Activated naive CD4-positive, alpha-beta T cell treated with anti-CD3 and anti-CD28 coated beads for 36 hours (primary cell): ENCODE measurements around the gene ERAP2. TPM values are rescaled to one million over a fixed set of nuclear protein-coding genes. Genes with fewer than 3 reads are reported as not detected.
"Not testable (repeated sequence)": the region's sequence is repeated elsewhere in the genome, so short reads cannot be mapped to it uniquely, and the experiment has no call there.

ENCODE experiments used
- CTCF ChIA-PET: fragments of 350-600 bp; sonication (Branson Sonifier 250); formaldehyde crosslinking; loops from one replicate; lab custom pipeline; 2021; ENCODE audit warnings: antibody characterized with exemption; lab: Charles Lee
- DNase-seq: peaks from one replicate; pipeline ENCODE4 v3.0.0-alpha.2; 2020
- H3K27ac Mint-ChIP-seq: one replicate; pipeline ENCODE4 v1.8.0; 2021; ENCODE audit warnings: mild to moderate bottlenecking, mixed read lengths
- H3K27me3 Mint-ChIP-seq: one replicate; pipeline ENCODE4 v1.8.0; 2021; ENCODE audit warnings: low read depth, mixed read lengths
- H3K36me3 Mint-ChIP-seq: one replicate; pipeline ENCODE4 v1.8.0; 2021; ENCODE audit warnings: low read depth, mixed read lengths
- H3K4me1 Mint-ChIP-seq: one replicate; pipeline ENCODE4 v1.8.0; 2021; ENCODE audit warnings: low read depth, mixed read lengths
- H3K4me3 Mint-ChIP-seq: one replicate; pipeline ENCODE4 v1.8.0; 2021; ENCODE audit warnings: mild to moderate bottlenecking, moderate library complexity, mixed read lengths
- H3K9me3 Mint-ChIP-seq: one replicate; pipeline ENCODE4 v1.8.0; 2021; ENCODE audit warnings: mixed read lengths
- intact Hi-C: fragments of 100-400 bp; cut with micrococcal nuclease; formaldehyde crosslinking; loops from one replicate; pipeline ENCODE4 v1.15.1; 2023
- total RNA-seq, 2 experiments: library from RNA; stranded (reverse); gene quantifications; one replicate each; pipeline ENCODE4 v1.2.3, GENCODE V29; 2021

Gene ERAP2
- total RNA-seq, 2 experiments from 2014 or later: 108 to 111 TPM

GRCh38 chr5:96924016-96924443 is 47.7 kb downstream of the ERAP2 start:
- Mint-ChIP-seq H3K27ac (peak overlapping the region; percentile 85), H3K4me3 (no peak overlapping the region), H3K36me3 (peaks cover 10% of the 10 kb centered on the region), H3K4me1 (peaks cover 63% of the 10 kb centered on the region), H3K9me3 (no peaks in the 10 kb centered on the region), H3K27me3 (no peaks in the 10 kb centered on the region)
- DNase-seq: peak; percentile 56
- CTCF ChIA-PET: interaction anchor here (0.8 to 1.2 kb wide), 4 partner anchors 10 to 220 kb away, joined by 3 to 7 read pairs (median 4); no protein-coding TSS in a partner anchor
- intact Hi-C loops: no loop called here

GRCh38 chr5:96926276-96926675 is 50.0 kb downstream of the ERAP2 start:
- DNase-seq: no peak
- CTCF ChIA-PET: no interaction called here
- H3K27me3 Mint-ChIP-seq: no peaks in the 10 kb centered on the region
- intact Hi-C loops: no loop called here
- H3K27ac Mint-ChIP-seq: no peak overlapping the region
- H3K9me3 Mint-ChIP-seq: no peaks in the 10 kb centered on the region
- H3K36me3 Mint-ChIP-seq: peaks cover 2% of the 10 kb centered on the region
- H3K4me1 Mint-ChIP-seq: peaks cover 65% of the 10 kb centered on the region
- H3K4me3 Mint-ChIP-seq: no peak overlapping the region

GRCh38 chr5:96927008-96927407 is 50.7 kb downstream of the ERAP2 start:
- intact Hi-C loops: no loop called here
- Mint-ChIP-seq H3K4me3 (no peak overlapping the region), H3K27me3 (no peaks in the 10 kb centered on the region), H3K9me3 (no peaks in the 10 kb centered on the region), H3K4me1 (peaks cover 66% of the 10 kb centered on the region), H3K27ac (no peak overlapping the region), H3K36me3 (peaks cover 2% of the 10 kb centered on the region)
- DNase-seq: no peak
- CTCF ChIA-PET: interaction anchor here (0.6 kb wide), 1 partner anchor 1995 kb away, joined by 3 read pairs; no protein-coding TSS in a partner anchor

- Mint-ChIP-seq H3K36me3 (peaks cover 7% of the 10 kb centered on the region), H3K4me3 (no peak overlapping the region), H3K27ac (no peak overlapping the region), H3K4me1 (peaks cover 60% of the 10 kb centered on the region), H3K27me3 (no peaks in the 10 kb centered on the region), H3K9me3 (no peaks in the 10 kb centered on the region)
- intact Hi-C loops: no loop called here
- CTCF ChIA-PET: interaction anchor here (0.6 to 1.2 kb wide), 2 partner anchors 30 to 172 kb away, joined by 3 read pairs; no protein-coding TSS in a partner anchor
- DNase-seq: no peak
Observed at GRCh38 chr5:96928931-96929708, 52.8 kb downstream of the ERAP2 start.

GRCh38 chr5:96930058-96930457 is 53.8 kb downstream of the ERAP2 start:
- no peak for DNase-seq
- Mint-ChIP-seq H3K36me3 (peaks cover 10% of the 10 kb centered on the region), H3K9me3 (no peaks in the 10 kb centered on the region), H3K4me1 (peaks cover 52% of the 10 kb centered on the region), H3K27me3 (no peaks in the 10 kb centered on the region), H3K27ac (no peak overlapping the region), H3K4me3 (no peak overlapping the region)
- intact Hi-C loops: no loop called here
- CTCF ChIA-PET: interaction anchor here (0.6 to 1.1 kb wide), 2 partner anchors 34 to 173 kb away, joined by 3 read pairs; no protein-coding TSS in a partner anchor

GRCh38 chr5:96930589-96930988 is 54.3 kb downstream of the ERAP2 start:
- Mint-ChIP-seq H3K27ac (no peak overlapping the region), H3K4me1 (peaks cover 47% of the 10 kb centered on the region), H3K4me3 (no peak overlapping the region), H3K36me3 (peaks cover 11% of the 10 kb centered on the region), H3K27me3 (no peaks in the 10 kb centered on the region), H3K9me3 (no peaks in the 10 kb centered on the region)
- intact Hi-C loops: no loop called here
- DNase-seq: no peak
- CTCF ChIA-PET: interaction anchor here (1.1 to 1.7 kb wide), 2 partner anchors 34 to 62 kb away, joined by 3 to 8 read pairs; no protein-coding TSS in a partner anchor

- CTCF ChIA-PET: interaction anchor here (1.7 kb wide), 1 partner anchor 62 kb away, joined by 8 read pairs; no protein-coding TSS in a partner anchor
- H3K27me3 Mint-ChIP-seq, intact Hi-C loops, DNase-seq, H3K4me3 Mint-ChIP-seq, H3K9me3 Mint-ChIP-seq: not testable (repeated sequence)
- peaks cover 46% of the 10 kb centered on the region for H3K4me1 Mint-ChIP-seq
- peaks cover 14% of the 10 kb centered on the region for H3K36me3 Mint-ChIP-seq
- peak overlapping the region; percentile 10 for H3K27ac Mint-ChIP-seq
Observed at GRCh38 chr5:96931037-96931436, 54.7 kb downstream of the ERAP2 start.

GRCh38 chr5:96931605-96932004 is 55.3 kb downstream of the ERAP2 start:
- DNase-seq: no peak
- Mint-ChIP-seq H3K4me3 (peak overlapping the region; percentile 38), H3K36me3 (peaks cover 16% of the 10 kb centered on the region), H3K27ac (peak overlapping the region; percentile 59), H3K27me3 (no peaks in the 10 kb centered on the region), H3K9me3 (no peaks in the 10 kb centered on the region), H3K4me1 (peaks cover 44% of the 10 kb centered on the region)
- CTCF ChIA-PET: interaction anchor here (1.0 to 1.7 kb wide), 2 partner anchors 35 to 63 kb away, joined by 3 to 8 read pairs; no protein-coding TSS in a partner anchor
- intact Hi-C loops: no loop called here

- H3K27ac Mint-ChIP-seq: peak overlapping the region; percentile 5
- intact Hi-C loops: no loop called here
- CTCF ChIA-PET: interaction anchor here (1.0 to 1.7 kb wide), 2 partner anchors 36 to 63 kb away, joined by 3 to 8 read pairs; no protein-coding TSS in a partner anchor
Observed at GRCh38 chr5:96932026-96932425, 55.7 kb downstream of the ERAP2 start.

GRCh38 chr5:96933764-96934707 is 57.7 kb downstream of the ERAP2 start:
- Mint-ChIP-seq H3K4me3 (peak overlapping the region; percentile 85), H3K36me3 (peaks cover 22% of the 10 kb centered on the region), H3K27ac (peak overlapping the region; percentile 96), H3K9me3 (no peaks in the 10 kb centered on the region), H3K27me3 (no peaks in the 10 kb centered on the region), H3K4me1 (peaks cover 53% of the 10 kb centered on the region)
- DNase-seq: peak; percentile 42
- intact Hi-C loops: loop anchor here (1.0 to 2.0 kb wide), 2 partner anchors 53 to 117 kb away; no protein-coding TSS in a partner anchor
- CTCF ChIA-PET: interaction anchor here (0.6 to 1.8 kb wide), 8 partner anchors 10 to 1063 kb away, joined by 3 to 11 read pairs (median 4); partner anchors contain the start of gene ERAP2

More at GRCh38 chr5:96932026-96932425, 55.7 kb downstream of the ERAP2 start:
- H3K4me3 Mint-ChIP-seq: peak overlapping the region; percentile 32
- H3K9me3 Mint-ChIP-seq: no peaks in the 10 kb centered on the region
- no peak for DNase-seq
- H3K36me3 Mint-ChIP-seq: peaks cover 18% of the 10 kb centered on the region
- H3K4me1 Mint-ChIP-seq: peaks cover 44% of the 10 kb centered on the region
- H3K27me3 Mint-ChIP-seq: no peaks in the 10 kb centered on the region

- H3K9me3 Mint-ChIP-seq: no peaks in the 10 kb centered on the region
- DNase-seq: peak; percentile 93
- peak overlapping the region; percentile 85 for H3K4me3 Mint-ChIP-seq
- H3K4me1 Mint-ChIP-seq: peaks cover 51% of the 10 kb centered on the region
- CTCF ChIA-PET: interaction anchor here (1.0 kb wide), 1 partner anchor 38 kb away, joined by 3 read pairs; no protein-coding TSS in a partner anchor
- H3K27ac Mint-ChIP-seq: peak overlapping the region; percentile 99
- peaks cover 22% of the 10 kb centered on the region for H3K36me3 Mint-ChIP-seq
- intact Hi-C loops: loop anchor here (1.0 to 2.0 kb wide), 17 partner anchors 16 to 1994 kb away; partner anchors contain the start of genes CAST, CHD1, ERAP2 and RIOK2
- no peaks in the 10 kb centered on the region for H3K27me3 Mint-ChIP-seq
Observed at GRCh38 chr5:96934708-96935558, 58.6 kb downstream of the ERAP2 start.
